ENCODE results near the gene GABRP.
"Not testable (repeated sequence)": the region's sequence is repeated elsewhere in the genome, so short reads cannot be mapped to it uniquely, and the experiment has no call there.

The GABRP gene

GRCh38 chr5:170755679-170756456 is 27.7 kb upstream of the GABRP start:
- DNase-seq: no peak

- no peak for DNase-seq
Observed at GRCh38 chr5:170756691-170757090, 26.8 kb upstream of the GABRP start.

- no peak for DNase-seq
Observed at GRCh38 chr5:170757182-170757601, 26.3 kb upstream of the GABRP start.

- no peak for DNase-seq
Observed at GRCh38 chr5:170757669-170758068, 25.9 kb upstream of the GABRP start.

GRCh38 chr5:170758481-170758880 is 25.0 kb upstream of the GABRP start:
- no peak for DNase-seq

GRCh38 chr5:170760113-170760512 is 23.4 kb upstream of the GABRP start:
- DNase-seq: no peak

GRCh38 chr5:170761048-170761707 is 22.3 kb upstream of the GABRP start:
- DNase-seq: no peak

- no peak for DNase-seq
Observed at GRCh38 chr5:170761708-170762066, 21.8 kb upstream of the GABRP start.

GRCh38 chr5:170762298-170762697 is 21.2 kb upstream of the GABRP start:
- DNase-seq: not testable (repeated sequence)

- not testable (repeated sequence) for DNase-seq
Observed at GRCh38 chr5:170765868-170766267, 17.7 kb upstream of the GABRP start.

- DNase-seq: no peak
Observed at GRCh38 chr5:170769246-170769645, 14.3 kb upstream of the GABRP start.

- DNase-seq: no peak
Observed at GRCh38 chr5:170769898-170770416, 13.6 kb upstream of the GABRP start.

GRCh38 chr5:170771496-170771895 is 12.0 kb upstream of the GABRP start:
- DNase-seq: no peak

- DNase-seq: no peak
Observed at GRCh38 chr5:170773024-170773985, 10.2 kb upstream of the GABRP start.

- no peak for DNase-seq
Observed at GRCh38 chr5:170774831-170775230, 8.7 kb upstream of the GABRP start.

GRCh38 chr5:170781946-170782345 is 1.6 kb upstream of the GABRP start:
- no peak for DNase-seq

- no peak for DNase-seq
Observed at GRCh38 chr5:170782438-170782837, 1.1 kb upstream of the GABRP start.

- DNase-seq: no peak
Observed at GRCh38 chr5:170785416-170785815, 1.9 kb downstream of the GABRP start.

GRCh38 chr5:170787216-170787615 is 3.7 kb downstream of the GABRP start:
- DNase-seq: no peak

- no peak for DNase-seq
Observed at GRCh38 chr5:170788626-170789304, 5.2 kb downstream of the GABRP start.

- DNase-seq: no peak
Observed at GRCh38 chr5:170791325-170791954, 7.9 kb downstream of the GABRP start.

GRCh38 chr5:170792878-170793277 is 9.4 kb downstream of the GABRP start:
- no peak for DNase-seq

All from right kidney (tissue), 1 donor.